Measurements from ENCODE around the gene LRRC71. TPM values are rescaled to one million over a fixed set of nuclear protein-coding genes. Genes with fewer than 3 reads are reported as not detected.

The LRRC71 gene
- total and polyA plus RNA-seq, 4 donors: 0.30 to 8.5 (median 6.2) TPM

- H3K27ac ChIP-seq (ENCODE audit: low read depth, low read length): peak overlapping the region; percentile 25
- H3K9me3 ChIP-seq (ENCODE audit: control insufficient read depth, insufficient read depth, low read length): no peaks in the 10 kb centered on the region
- H3K27me3 ChIP-seq (ENCODE audit: control insufficient read depth, insufficient read depth, low read length): peaks cover 56% of the 10 kb centered on the region
- no peak for DNase-seq (ENCODE audit: low read depth in 4 of 6, low spot score in 6 of 6)
- H3K4me3 ChIP-seq (ENCODE audit: low read depth, low read length): no peak overlapping the region
- peaks cover 3% of the 10 kb centered on the region for H3K36me3 ChIP-seq (ENCODE audit: control insufficient read depth, insufficient read depth, low read length)
- peaks cover 39% of the 10 kb centered on the region for H3K4me1 ChIP-seq (ENCODE audit: control insufficient read depth, insufficient read depth, low read length)
- 73% methylated on average over 14 of the region's 19 CpGs for WGBS (ENCODE audit: insufficient coverage)
Measured at GRCh38 chr1:156904187-156904959, 16.1 kb upstream of the LRRC71 start.

GRCh38 chr1:156905176-156905575 is 15.3 kb upstream of the LRRC71 start:
- Histone ChIP-seq H3K9me3 (ENCODE audit: control insufficient read depth, insufficient read depth, low read length) (no peaks in the 10 kb centered on the region), H3K4me3 (ENCODE audit: low read depth, low read length) (no peak overlapping the region), H3K36me3 (ENCODE audit: control insufficient read depth, insufficient read depth, low read length) (peaks cover 3% of the 10 kb centered on the region), H3K27me3 (ENCODE audit: control insufficient read depth, insufficient read depth, low read length) (peaks cover 63% of the 10 kb centered on the region), H3K27ac (ENCODE audit: low read depth, low read length) (no peak overlapping the region), H3K4me1 (ENCODE audit: control insufficient read depth, insufficient read depth, low read length) (peaks cover 33% of the 10 kb centered on the region)
- 79% methylated on average over 15 of the region's 16 CpGs for WGBS (ENCODE audit: insufficient coverage)
- no peak for DNase-seq (ENCODE audit: low read depth in 4 of 6, low spot score in 6 of 6)

- DNase-seq (ENCODE audit: low read depth in 4 of 6, low spot score in 6 of 6): no peak
- Histone ChIP-seq H3K27me3 (ENCODE audit: control insufficient read depth, insufficient read depth, low read length) (peaks cover 68% of the 10 kb centered on the region), H3K36me3 (ENCODE audit: control insufficient read depth, insufficient read depth, low read length) (peaks cover 3% of the 10 kb centered on the region), H3K27ac (ENCODE audit: low read depth, low read length) (no peak overlapping the region), H3K9me3 (ENCODE audit: control insufficient read depth, insufficient read depth, low read length) (no peaks in the 10 kb centered on the region), H3K4me1 (ENCODE audit: control insufficient read depth, insufficient read depth, low read length) (peaks cover 36% of the 10 kb centered on the region), H3K4me3 (ENCODE audit: low read depth, low read length) (no peak overlapping the region)
- 59% methylated on average over 4 of the region's 4 CpGs for WGBS (ENCODE audit: insufficient coverage)
Measured at GRCh38 chr1:156905651-156906050, 14.8 kb upstream of the LRRC71 start.

- no peak for DNase-seq (ENCODE audit: low read depth in 4 of 6, low spot score in 6 of 6)
- H3K9me3 ChIP-seq (ENCODE audit: control insufficient read depth, insufficient read depth, low read length): no peaks in the 10 kb centered on the region
- no peak overlapping the region for H3K4me3 ChIP-seq (ENCODE audit: low read depth, low read length)
- WGBS (ENCODE audit: insufficient coverage): 83% methylated on average over 13 of the region's 16 CpGs
- peaks cover 3% of the 10 kb centered on the region for H3K36me3 ChIP-seq (ENCODE audit: control insufficient read depth, insufficient read depth, low read length)
- H3K4me1 ChIP-seq (ENCODE audit: control insufficient read depth, insufficient read depth, low read length): peaks cover 30% of the 10 kb centered on the region
- no peak overlapping the region for H3K27ac ChIP-seq (ENCODE audit: low read depth, low read length)
- peaks cover 68% of the 10 kb centered on the region for H3K27me3 ChIP-seq (ENCODE audit: control insufficient read depth, insufficient read depth, low read length)
Measured at GRCh38 chr1:156906206-156906906, 14.1 kb upstream of the LRRC71 start.

- Histone ChIP-seq H3K4me3 (ENCODE audit: low read depth, low read length) (no peak overlapping the region), H3K27me3 (ENCODE audit: control insufficient read depth, insufficient read depth, low read length) (peaks cover 65% of the 10 kb centered on the region), H3K36me3 (ENCODE audit: control insufficient read depth, insufficient read depth, low read length) (peaks cover 3% of the 10 kb centered on the region), H3K9me3 (ENCODE audit: control insufficient read depth, insufficient read depth, low read length) (no peaks in the 10 kb centered on the region), H3K4me1 (ENCODE audit: control insufficient read depth, insufficient read depth, low read length) (peaks cover 26% of the 10 kb centered on the region), H3K27ac (ENCODE audit: low read depth, low read length) (no peak overlapping the region)
- DNase-seq (ENCODE audit: low read depth in 4 of 6, low spot score in 6 of 6): no peak
- 39% methylated on average over 24 of the region's 29 CpGs for WGBS (ENCODE audit: insufficient coverage)
Measured at GRCh38 chr1:156908541-156908940, 11.9 kb upstream of the LRRC71 start.

GRCh38 chr1:156908955-156909354 is 11.5 kb upstream of the LRRC71 start:
- H3K9me3 ChIP-seq (ENCODE audit: control insufficient read depth, insufficient read depth, low read length): no peaks in the 10 kb centered on the region
- H3K36me3 ChIP-seq (ENCODE audit: control insufficient read depth, insufficient read depth, low read length): peaks cover 3% of the 10 kb centered on the region
- WGBS (ENCODE audit: insufficient coverage): 50% methylated on average over 9 of the region's 10 CpGs
- H3K4me3 ChIP-seq (ENCODE audit: low read depth, low read length): no peak overlapping the region
- no peak overlapping the region for H3K27ac ChIP-seq (ENCODE audit: low read depth, low read length)
- peaks cover 66% of the 10 kb centered on the region for H3K27me3 ChIP-seq (ENCODE audit: control insufficient read depth, insufficient read depth, low read length)
- DNase-seq (ENCODE audit: low read depth in 4 of 6, low spot score in 6 of 6): no peak
- H3K4me1 ChIP-seq (ENCODE audit: control insufficient read depth, insufficient read depth, low read length): peaks cover 26% of the 10 kb centered on the region

- no peak overlapping the region for H3K27ac ChIP-seq (ENCODE audit: low read depth, low read length)
- H3K9me3 ChIP-seq (ENCODE audit: control insufficient read depth, insufficient read depth, low read length): no peaks in the 10 kb centered on the region
- peaks cover 62% of the 10 kb centered on the region for H3K27me3 ChIP-seq (ENCODE audit: control insufficient read depth, insufficient read depth, low read length)
- peaks cover 23% of the 10 kb centered on the region for H3K4me1 ChIP-seq (ENCODE audit: control insufficient read depth, insufficient read depth, low read length)
- H3K36me3 ChIP-seq (ENCODE audit: control insufficient read depth, insufficient read depth, low read length): peaks cover 3% of the 10 kb centered on the region
- 68% methylated on average over 5 of the region's 5 CpGs for WGBS (ENCODE audit: insufficient coverage)
- no peak overlapping the region for H3K4me3 ChIP-seq (ENCODE audit: low read depth, low read length)
- DNase-seq (ENCODE audit: low read depth in 4 of 6, low spot score in 6 of 6): no peak
Measured at GRCh38 chr1:156909671-156910070, 10.8 kb upstream of the LRRC71 start.

- Histone ChIP-seq H3K4me1 (ENCODE audit: control insufficient read depth, insufficient read depth, low read length) (peaks cover 23% of the 10 kb centered on the region), H3K4me3 (ENCODE audit: low read depth, low read length) (no peak overlapping the region), H3K27ac (ENCODE audit: low read depth, low read length) (no peak overlapping the region), H3K36me3 (ENCODE audit: control insufficient read depth, insufficient read depth, low read length) (peaks cover 3% of the 10 kb centered on the region), H3K27me3 (ENCODE audit: control insufficient read depth, insufficient read depth, low read length) (peaks cover 57% of the 10 kb centered on the region), H3K9me3 (ENCODE audit: control insufficient read depth, insufficient read depth, low read length) (no peaks in the 10 kb centered on the region)
- DNase-seq (ENCODE audit: low read depth in 4 of 6, low spot score in 6 of 6): peak in 1 of 6 donors; percentile 30
- WGBS (ENCODE audit: insufficient coverage): 11% methylated on average over 8 of the region's 18 CpGs
Measured at GRCh38 chr1:156910309-156910782, 10.1 kb upstream of the LRRC71 start.

GRCh38 chr1:156911577-156912298 is 8.7 kb upstream of the LRRC71 start:
- Histone ChIP-seq H3K4me1 (ENCODE audit: control insufficient read depth, insufficient read depth, low read length) (peaks cover 23% of the 10 kb centered on the region), H3K36me3 (ENCODE audit: control insufficient read depth, insufficient read depth, low read length) (peaks cover 3% of the 10 kb centered on the region), H3K9me3 (ENCODE audit: control insufficient read depth, insufficient read depth, low read length) (no peaks in the 10 kb centered on the region), H3K27ac (ENCODE audit: low read depth, low read length) (no peak overlapping the region), H3K4me3 (ENCODE audit: low read depth, low read length) (no peak overlapping the region), H3K27me3 (ENCODE audit: control insufficient read depth, insufficient read depth, low read length) (peaks cover 48% of the 10 kb centered on the region)
- 69% methylated on average over 2 of the region's 6 CpGs for WGBS (ENCODE audit: insufficient coverage)
- DNase-seq (ENCODE audit: low read depth in 4 of 6, low spot score in 6 of 6): no peak

All from spinal cord (tissue), 10 donors.